HG02759 (cell line): ENCODE results near the gene RGR.
A peak's percentile ranks its signal among the peaks of the same experiment; 100 is the strongest.

Experiments used
- ATAC-seq: cut with Tn5 transposase; IDR thresholded peaks from one replicate; pipeline ENCODE4 v1.9.1; 2021; ENCODE audit warnings: mild to moderate bottlenecking, moderate library complexity; ENCODE audit not compliant: unreplicated experiment

The RGR gene

GRCh38 chr10:84244651-84245270, at the start of gene RGR:
Gene RGR, plus strand, starts transcription at chr10:84245053. Its CDS starts 38 bp downstream, at chr10:84245091.
- no peak for ATAC-seq

GRCh38 chr10:84196083-84196482, 48.8 kb upstream of the RGR start:
- ATAC-seq, result no peak

GRCh38 chr10:84196941-84197340, 47.9 kb upstream of the RGR start:
- no peak for ATAC-seq

- no peak for ATAC-seq
Measured at GRCh38 chr10:84197643-84198042, 47.2 kb upstream of the RGR start.

GRCh38 chr10:84198206-84198915, 46.5 kb upstream of the RGR start:
- ATAC-seq, result no peak

GRCh38 chr10:84200537-84201243, 44.2 kb upstream of the RGR start:
- no peak for ATAC-seq

GRCh38 chr10:84201244-84201606, 43.6 kb upstream of the RGR start:
- ATAC-seq, result no peak

GRCh38 chr10:84201682-84202081, 43.2 kb upstream of the RGR start:
- ATAC-seq, result no peak

GRCh38 chr10:84202349-84202748, 42.5 kb upstream of the RGR start:
- ATAC-seq, result no peak

GRCh38 chr10:84204122-84204521, 40.7 kb upstream of the RGR start:
- no peak for ATAC-seq

- no peak for ATAC-seq
Measured at GRCh38 chr10:84204610-84205009, 40.2 kb upstream of the RGR start.

- peak; percentile 81 for ATAC-seq
Measured at GRCh38 chr10:84205049-84205852, 39.6 kb upstream of the RGR start.

GRCh38 chr10:84205853-84206525, 38.9 kb upstream of the RGR start:
- no peak for ATAC-seq

GRCh38 chr10:84208023-84208422, 36.8 kb upstream of the RGR start:
- no peak for ATAC-seq

GRCh38 chr10:84211566-84211965, 33.3 kb upstream of the RGR start:
- no peak for ATAC-seq

- ATAC-seq, result no peak
Measured at GRCh38 chr10:84212014-84212413, 32.8 kb upstream of the RGR start.

- ATAC-seq, result no peak
Measured at GRCh38 chr10:84213076-84213475, 31.8 kb upstream of the RGR start.

- peak; percentile 45 for ATAC-seq
Measured at GRCh38 chr10:84214046-84214572, 30.7 kb upstream of the RGR start.

GRCh38 chr10:84214612-84215235, 30.1 kb upstream of the RGR start:
- peak; percentile 90 for ATAC-seq

- no peak for ATAC-seq
Measured at GRCh38 chr10:84216834-84217233, 28.0 kb upstream of the RGR start.
